DND-41 (cell line): ENCODE results near the gene ANKRD11.

Experiments
- ATAC-seq: fragments of 200-7000 bp; cut with Tn5 transposase; 3 replicates; pipeline ENCODE4 v1.9.1; 2021; ENCODE audit warnings: low read depth; ENCODE audit not compliant: insufficient read depth
- DNase-seq: peaks from one replicate; pipeline ENCODE4 v3.0.0-alpha.2; 2020
- H2AFZ ChIP-seq: 2 replicates; pipeline ENCODE4 v1.6.0; 2012; ENCODE audit warnings: low read depth, low read length
- H3K27ac ChIP-seq: 2 replicates; pipeline ENCODE4 v1.5.1; 2012; ENCODE audit warnings: low read length, inconsistent platforms
- H3K27me3 ChIP-seq: fragments of 200-600 bp; sonication (generic); 2 replicates; pipeline ENCODE4 v1.6.0; 2012; ENCODE audit warnings: low read length, mild to moderate bottlenecking, inconsistent platforms; ENCODE audit not compliant: insufficient read depth, poor library complexity
- H3K36me3 ChIP-seq: 2 replicates; pipeline ENCODE4 v1.5.1; 2012; ENCODE audit warnings: low read length, inconsistent platforms; ENCODE audit not compliant: insufficient read depth
- H3K4me1 ChIP-seq: 2 replicates; pipeline ENCODE4 v1.5.1; 2012; ENCODE audit warnings: mild to moderate bottlenecking, low read length; ENCODE audit not compliant: insufficient read depth
- H3K4me2 ChIP-seq: 2 replicates; pipeline ENCODE4 v1.6.0; 2012; ENCODE audit warnings: mild to moderate bottlenecking, moderate library complexity, low read length, inconsistent platforms; ENCODE audit not compliant: insufficient read depth
- H3K4me3 ChIP-seq, 2 experiments: fragments of 200-600 bp in 1 of 2; shearing (Covaris generic) in 1 of 2; 2 replicates each; pipeline ENCODE4 v1.5.1; 2012 to 2016; ENCODE audit warnings: inconsistent platforms in 2 of 2, low read length in 2 of 2, mild to moderate bottlenecking in 2 of 2, low read depth in 1 of 2, moderate library complexity in 1 of 2
- H3K79me2 ChIP-seq: 2 replicates; pipeline ENCODE4 v1.6.0; 2012; ENCODE audit warnings: low read length, inconsistent platforms; ENCODE audit not compliant: insufficient read depth
- H3K9ac ChIP-seq: 2 replicates; pipeline ENCODE4 v1.6.0; 2012; ENCODE audit warnings: low read depth, mild to moderate bottlenecking, inconsistent platforms, low read length, moderate library complexity
- H3K9me3 ChIP-seq: 2 replicates; pipeline ENCODE4 v1.5.1; 2012; ENCODE audit warnings: low read length, moderate library complexity, mild to moderate bottlenecking, inconsistent platforms; ENCODE audit not compliant: insufficient read depth, severe bottlenecking
- H4K20me1 ChIP-seq: 2 replicates; pipeline ENCODE4 v1.6.0; 2012; ENCODE audit warnings: low read length; ENCODE audit not compliant: insufficient read depth
- EZH2 ChIP-seq: IDR thresholded peaks from 3 replicates; pipeline ENCODE4 v1.6.1; 2012; ENCODE audit warnings: borderline replicate concordance, low read depth, mild to moderate bottlenecking, moderate library complexity, low read length, inconsistent platforms; ENCODE audit not compliant: severe bottlenecking
- TF ChIP-seq, protein P1 (sequence below): IDR thresholded peaks from 2 replicates; pipeline ENCODE4 v1.5.1; 2012; ENCODE audit warnings: borderline replicate concordance, low read length, moderate library complexity, mild to moderate bottlenecking; ENCODE audit not compliant: poor library complexity, severe bottlenecking; ENCODE audit errors: extremely low read depth

The ANKRD11 gene

GRCh38 chr16:89315791-89316581, 174.4 kb downstream of the ANKRD11 start:
- DNase-seq (peak; percentile 79), ATAC-seq (peak; percentile 94)
- peak overlapping the region; percentile 36 for H3K9ac ChIP-seq
- peak overlapping the region; percentile 70 for H3K27ac ChIP-seq
- peaks cover 100% of the 10 kb centered on the region for H3K79me2 ChIP-seq
- H3K4me2 ChIP-seq: peak overlapping the region; percentile 45
- H3K4me1 ChIP-seq: peaks cover 61% of the 10 kb centered on the region
- no peaks in the 10 kb centered on the region for H3K27me3 ChIP-seq
- H4K20me1 ChIP-seq: peaks cover 98% of the 10 kb centered on the region
- no peaks in the 10 kb centered on the region for H3K9me3 ChIP-seq
- no peak overlapping the region; a peak in 1 of 4 replicates for H3K4me3 ChIP-seq
- no peak overlapping the region for H2AFZ ChIP-seq
- TF ChIP-seq, protein P1, sequence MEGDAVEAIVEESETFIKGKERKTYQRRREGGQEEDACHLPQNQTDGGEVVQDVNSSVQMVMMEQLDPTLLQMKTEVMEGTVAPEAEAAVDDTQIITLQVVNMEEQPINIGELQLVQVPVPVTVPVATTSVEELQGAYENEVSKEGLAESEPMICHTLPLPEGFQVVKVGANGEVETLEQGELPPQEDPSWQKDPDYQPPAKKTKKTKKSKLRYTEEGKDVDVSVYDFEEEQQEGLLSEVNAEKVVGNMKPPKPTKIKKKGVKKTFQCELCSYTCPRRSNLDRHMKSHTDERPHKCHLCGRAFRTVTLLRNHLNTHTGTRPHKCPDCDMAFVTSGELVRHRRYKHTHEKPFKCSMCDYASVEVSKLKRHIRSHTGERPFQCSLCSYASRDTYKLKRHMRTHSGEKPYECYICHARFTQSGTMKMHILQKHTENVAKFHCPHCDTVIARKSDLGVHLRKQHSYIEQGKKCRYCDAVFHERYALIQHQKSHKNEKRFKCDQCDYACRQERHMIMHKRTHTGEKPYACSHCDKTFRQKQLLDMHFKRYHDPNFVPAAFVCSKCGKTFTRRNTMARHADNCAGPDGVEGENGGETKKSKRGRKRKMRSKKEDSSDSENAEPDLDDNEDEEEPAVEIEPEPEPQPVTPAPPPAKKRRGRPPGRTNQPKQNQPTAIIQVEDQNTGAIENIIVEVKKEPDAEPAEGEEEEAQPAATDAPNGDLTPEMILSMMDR: no peak
- TF ChIP-seq EZH2: no peak
- peaks cover 77% of the 10 kb centered on the region for H3K36me3 ChIP-seq

GRCh38 chr16:89315271-89315670, 175.1 kb downstream of the ANKRD11 start:
- no peaks in the 10 kb centered on the region for H3K27me3 ChIP-seq

GRCh38 chr16:89314854-89315253, 175.5 kb downstream of the ANKRD11 start:
- Histone ChIP-seq H4K20me1 (peaks cover 98% of the 10 kb centered on the region), H3K36me3 (peaks cover 77% of the 10 kb centered on the region), H3K27ac (peak overlapping the region; percentile 70), H2AFZ (no peak overlapping the region), H3K27me3 (no peaks in the 10 kb centered on the region), H3K79me2 (peaks cover 100% of the 10 kb centered on the region), H3K4me3 (no peak overlapping the region), H3K9me3 (no peaks in the 10 kb centered on the region), H3K4me2 (no peak overlapping the region), H3K9ac (no peak overlapping the region), H3K4me1 (peaks cover 49% of the 10 kb centered on the region)
- DNase-seq: no peak
- TF ChIP-seq EZH2: no peak
- TF ChIP-seq, protein P1: no peak
- no peak for ATAC-seq

More at GRCh38 chr16:89315271-89315670, 175.1 kb downstream of the ANKRD11 start:
- Histone ChIP-seq H3K79me2 (peaks cover 100% of the 10 kb centered on the region), H3K4me3 (no peak overlapping the region), H3K9me3 (no peaks in the 10 kb centered on the region), H4K20me1 (peaks cover 98% of the 10 kb centered on the region), H3K36me3 (peaks cover 77% of the 10 kb centered on the region), H3K9ac (no peak overlapping the region), H3K27ac (peak overlapping the region; percentile 70), H3K4me2 (peak overlapping the region; percentile 45; the same call in 1 of the 2 replicates), H2AFZ (no peak overlapping the region), H3K4me1 (peaks cover 54% of the 10 kb centered on the region)
- DNase-seq (no peak), ATAC-seq (no peak)
- no peak for TF ChIP-seq EZH2
- TF ChIP-seq, protein P1: no peak
